Cerebellar nuclear complex (tissue), 1 donor: ENCODE measurements around the gene MAGEF1.

Experiments
- DNase-seq, 2 experiments: peaks; one replicate each; lab custom pipeline; 2025; lab: John Stamatoyannopoulos, UW

The MAGEF1 gene

GRCh38 chr3:184725176-184725719 is 13.4 kb upstream of the MAGEF1 start:
- DNase-seq = no peak

GRCh38 chr3:184724699-184725098 is 12.8 kb upstream of the MAGEF1 start:
- no peak for DNase-seq

- DNase-seq = no peak
Observed at GRCh38 chr3:184719709-184720108, 7.8 kb upstream of the MAGEF1 start.

- DNase-seq = no peak
Observed at GRCh38 chr3:184718431-184718830, 6.6 kb upstream of the MAGEF1 start.

- no peak for DNase-seq
Observed at GRCh38 chr3:184717399-184717983, 5.6 kb upstream of the MAGEF1 start.

GRCh38 chr3:184716622-184717398 is 4.9 kb upstream of the MAGEF1 start:
- DNase-seq = no peak

- no peak for DNase-seq
Observed at GRCh38 chr3:184715943-184716621, 4.2 kb upstream of the MAGEF1 start.

GRCh38 chr3:184713521-184713920 is 1.7 kb upstream of the MAGEF1 start:
- DNase-seq = no peak

GRCh38 chr3:184713040-184713355 is 1.1 kb upstream of the MAGEF1 start:
- DNase-seq = no peak

GRCh38 chr3:184712248-184713039 is 580 bp upstream of the MAGEF1 start:
- DNase-seq = no peak

- no peak for DNase-seq
Observed at GRCh38 chr3:184710870-184711492, 883 bp downstream of the MAGEF1 start.

GRCh38 chr3:184703657-184704056 is 8.2 kb downstream of the MAGEF1 start:
- no peak for DNase-seq

- DNase-seq = no peak
Observed at GRCh38 chr3:184700759-184701158, 11.1 kb downstream of the MAGEF1 start.

GRCh38 chr3:184697845-184698244 is 14.0 kb downstream of the MAGEF1 start:
- DNase-seq = no peak

- DNase-seq = no peak
Observed at GRCh38 chr3:184696697-184697096, 15.2 kb downstream of the MAGEF1 start.

- DNase-seq = no peak
Observed at GRCh38 chr3:184694716-184695115, 17.1 kb downstream of the MAGEF1 start.

- no peak for DNase-seq
Observed at GRCh38 chr3:184694133-184694665, 17.7 kb downstream of the MAGEF1 start.

GRCh38 chr3:184693011-184693975 is 18.6 kb downstream of the MAGEF1 start:
- no peak for DNase-seq

GRCh38 chr3:184691397-184692231 is 20.2 kb downstream of the MAGEF1 start:
- no peak for DNase-seq
